ENCODE measurements around the gene PNKP. TPM values are rescaled to one million over a fixed set of nuclear protein-coding genes. Genes with fewer than 3 reads are reported as not detected.

PNKP gene
- total RNA-seq, 1 experiment from 2014 or later = 130 TPM

DNA sequence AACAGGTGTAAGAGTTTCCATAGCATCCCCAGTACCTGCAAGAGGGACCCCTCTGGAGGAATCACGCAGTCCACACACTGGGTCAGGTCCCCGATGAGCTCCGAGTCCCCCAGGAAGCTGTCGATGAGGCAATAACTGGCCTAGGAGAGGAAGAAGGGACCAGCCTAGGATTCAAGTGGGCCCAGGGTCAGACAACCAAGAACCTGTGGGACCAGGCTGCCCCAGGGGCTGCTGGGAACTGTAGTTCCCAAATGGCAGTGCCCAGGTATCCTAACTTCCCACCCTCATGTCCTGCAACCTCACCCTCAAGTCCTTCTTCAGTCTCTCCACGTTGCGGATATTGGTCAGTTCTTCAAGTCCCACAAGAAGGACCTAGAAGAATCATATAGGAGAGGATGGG lies 56.0 kb downstream of the PNKP start:
- Histone ChIP-seq H3K4me3 (ENCODE audit: low read depth, low read length, poor library complexity, severe bottlenecking) (no peak overlapping the region), H3K9me3 (ENCODE audit: low read depth, low read length, poor library complexity, severe bottlenecking) (no peaks in the 10 kb centered on the region), H3K27me3 (replicated peaks; ENCODE audit: insufficient read depth, low read depth, low read length, poor library complexity) (no peaks in the 10 kb centered on the region), H3K36me3 (ENCODE audit: insufficient read depth, low read length, poor library complexity, severe bottlenecking) (peaks cover 9% of the 10 kb centered on the region), H3K4me1 (ENCODE audit: insufficient read depth, low read length, poor library complexity, severe bottlenecking) (peaks cover 20% of the 10 kb centered on the region), H3K27ac (ENCODE audit: low read depth, low read length, poor library complexity, severe bottlenecking) (no peak overlapping the region)
- no peak for DNase-seq (ENCODE audit: low spot score)
- TF ChIP-seq CTCF (conservative IDR thresholded peaks at IDR 0.05; ENCODE audit: low read depth, low read length) = no peak
- TF ChIP-seq EZH2 (IDR thresholded peaks at IDR 0.05; ENCODE audit: borderline replicate concordance, low read depth, low read length, poor library complexity, severe bottlenecking) = no peak
- BruUV-seq (replicated peaks) = no TSS peak
- CTCF ChIA-PET = no interaction called here
- intact Hi-C loops (cut with micrococcal nuclease; ENCODE audit: unreplicated experiment) = loop anchor here (5.0 kb wide), 1 partner anchor 219 kb away; the partner anchor contains the start of gene PRR12
- POLR2A ChIA-PET (ENCODE audit: low non-redundant PET) = no interaction called here

Small RNA genes lying within 50 kb of the gene (microRNA-seq; reads per million reads assigned to microRNA genes)
- gene MIR4749 (17.8 reads per million, percentile 41 among the genes with 10 or more reads in this experiment), gene MIR4750 (1.9 reads per million), gene MIR6800 (2.4 reads per million)

Other genes with a start within 250 kb of the PNKP start
- gene RRAS, start 227.4 kb downstream of the PNKP start, total RNA-seq (2021) = 27.6 and 32.4 TPM in 2 replicates
- 92.7 and 98.2 TPM in 2 replicates for gene SCAF1, start 225.4 kb downstream of the PNKP start, total RNA-seq (2021)
- 81.7 and 88.0 TPM in 2 replicates for gene IRF3, start 201.7 kb downstream of the PNKP start, total RNA-seq (2021)
- 97.4 and 99.1 TPM in 2 replicates for gene BCL2L12, start 201.6 kb downstream of the PNKP start, total RNA-seq (2021)
- gene PRMT1, start 190.3 kb downstream of the PNKP start, total RNA-seq (2021) = 523 and 536 TPM in 2 replicates
- 4.3 TPM in 2 replicates for gene ADM5, start 178.0 kb downstream of the PNKP start, total RNA-seq (2021)
- gene CPT1C, start 176.5 kb downstream of the PNKP start, total RNA-seq (2021) = 23.3 and 30.0 TPM in 2 replicates
- gene TSKS, start 104.3 kb downstream of the PNKP start, total RNA-seq (2021) = not detected in 2 replicates
- 80.1 and 98.5 TPM in 2 replicates for gene AP2A1, start 100.6 kb downstream of the PNKP start, total RNA-seq (2021)
- gene FUZ, start 54.3 kb downstream of the PNKP start, total RNA-seq (2021) = 53.0 and 64.3 TPM in 2 replicates
- 93.0 and 111 TPM in 2 replicates for gene MED25, start 49.3 kb downstream of the PNKP start, total RNA-seq (2021)
- 331 and 356 TPM in 2 replicates for gene PTOV1, start 16.4 kb downstream of the PNKP start, total RNA-seq (2021)
- gene AKT1S1, start 9.8 kb upstream of the PNKP start, total RNA-seq (2021) = 80.3 and 81.5 TPM in 2 replicates
- gene TBC1D17, start 10.1 kb upstream of the PNKP start, total RNA-seq (2021) = 35.1 and 40.0 TPM in 2 replicates
- gene IL4I1, start 29.3 kb upstream of the PNKP start, total RNA-seq (2021) = 1.3 TPM in 2 replicates
- gene ATF5, start 61.6 kb upstream of the PNKP start, total RNA-seq (2021) = 302 and 322 TPM in 2 replicates
- 98.5 and 100 TPM in 2 replicates for gene NUP62, start 61.9 kb upstream of the PNKP start, total RNA-seq (2021)
- gene SIGLEC11, start 93.6 kb upstream of the PNKP start, total RNA-seq (2021) = not detected in 2 replicates
- 44.4 and 47.5 TPM in 2 replicates for gene VRK3, start 157.8 kb upstream of the PNKP start, total RNA-seq (2021)
- 14.4 and 15.6 TPM in 2 replicates for gene ZNF473, start 158.4 kb upstream of the PNKP start, total RNA-seq (2021)